Peyer's patch (tissue), 4 donors: ENCODE data around the gene CUL3. TPM values are rescaled to one million over a fixed set of nuclear protein-coding genes. Genes with fewer than 3 reads are reported as not detected.
A peak's percentile ranks its signal among the peaks of the same experiment; 100 is the strongest.
"Not testable (repeated sequence)": the region's sequence is repeated elsewhere in the genome, so short reads cannot be mapped to it uniquely, and the experiment has no call there.

Experiments used
- DNase-seq, 3 donors: peaks; one replicate each; pipeline ENCODE4 v3.0.0-alpha.2; 2017 to 2019
- H3K27ac ChIP-seq, 4 donors: fragments of 200-600 bp; sonication (generic); one replicate each; pipeline ENCODE4 v1.5.1; 2016 to 2019
- H3K27me3 ChIP-seq, 2 donors: fragments of 200-600 bp; sonication (generic); one replicate each; pipeline ENCODE4 v1.5.1; 2019
- H3K36me3 ChIP-seq, 3 donors: fragments of 200-600 bp; sonication (generic); one replicate each; pipeline ENCODE4 v1.5.1; 2016 to 2019
- H3K4me1 ChIP-seq, 4 donors: fragments of 200-600 bp; sonication (generic); one replicate each; pipeline ENCODE4 v1.5.1; 2016 to 2019
- H3K4me3 ChIP-seq, 4 donors: fragments of 200-600 bp; sonication (generic); 1 replicate in 3 of 4; 2 replicates in 1 of 4; pipeline ENCODE4 v1.5.1; 2016 to 2019; ENCODE audit warnings: mild to moderate bottlenecking in 1 of 4
- H3K9me3 ChIP-seq, 4 donors: fragments of 200-600 bp; sonication (generic); one replicate each; pipeline ENCODE4 v1.5.1; 2016 to 2019; ENCODE audit warnings: mild to moderate bottlenecking in 1 of 4
- CTCF ChIP-seq, 6 experiments: fragments of 450-650 bp in 4 of 6; fragments of 200-600 bp in 2 of 6; sonication (generic) in 1 of 6; IDR thresholded peaks; one replicate each; pipeline ENCODE4 v1.5.1; 2017 to 2019; ENCODE audit warnings: antibody characterized with exemption in 6 of 6, mild to moderate bottlenecking in 3 of 6, moderate library complexity in 1 of 6
- POLR2A ChIP-seq, 2 donors: fragments of 450-650 bp; IDR thresholded peaks; one replicate each; pipeline ENCODE4 v1.5.1; 2017; ENCODE audit warnings: antibody characterized with exemption in 2 of 2, mild to moderate bottlenecking in 2 of 2, moderate library complexity in 2 of 2
- total RNA-seq, 4 donors: library from RNA; depleted of rRNA; stranded (reverse); fragments of >200 nt; gene quantifications; one replicate each; pipeline ENCODE4 v1.1.0, GENCODE V29; 2016

Gene CUL3
- total RNA-seq, 4 donors from 2014 or later = 40.5 to 96.6 (median 77.1) TPM

- Histone ChIP-seq H3K36me3 (no peaks in the 10 kb centered on the region), H3K4me3 (peak overlapping the region; percentile 79 to 96 (median 84)), H3K27ac (peak overlapping the region; percentile 92 to 99 (median 93)), H3K9me3 (no peaks in the 10 kb centered on the region), H3K27me3 (no peaks in the 10 kb centered on the region), H3K4me1 (peaks cover 0 to 40% (median 2%) of the 10 kb centered on the region in 4 donors)
- peak; percentile 59 to 79 (median 75) for DNase-seq
- no peak for TF ChIP-seq CTCF (IDR thresholded peaks at IDR 0.05)
- no peak for TF ChIP-seq POLR2A (IDR thresholded peaks at IDR 0.05)
Observed at GRCh38 chr2:224584785-224585210, 365 bp downstream of the CUL3 start.

- Histone ChIP-seq H3K27me3 (no peaks in the 10 kb centered on the region), H3K36me3 (no peaks in the 10 kb centered on the region), H3K4me3 (peak overlapping the region; percentile 79 to 96 (median 84)), H3K27ac (peak overlapping the region; percentile 92 to 99 (median 93)), H3K4me1 (peaks cover 0 to 46% (median 4%) of the 10 kb centered on the region in 4 donors), H3K9me3 (no peaks in the 10 kb centered on the region)
- DNase-seq = peak; percentile 56 to 67 (median 58)
- TF ChIP-seq POLR2A (IDR thresholded peaks at IDR 0.05) = peak in 1 of 2 donors; percentile 13
- no peak for TF ChIP-seq CTCF (IDR thresholded peaks at IDR 0.05)
Observed at GRCh38 chr2:224584111-224584784, 915 bp downstream of the CUL3 start.

GRCh38 chr2:224583033-224583432, 2.1 kb downstream of the CUL3 start:
- Histone ChIP-seq H3K4me3 (peak overlapping the region in 3 of 4 donors; percentile 79 to 96 (median 87)), H3K4me1 (peaks cover 0 to 46% (median 6%) of the 10 kb centered on the region in 4 donors)
- not testable (repeated sequence) for DNase-seq

GRCh38 chr2:224580248-224580647, 4.9 kb downstream of the CUL3 start:
- no peaks in the 10 kb centered on the region for H3K27me3 ChIP-seq
- TF ChIP-seq CTCF (IDR thresholded peaks at IDR 0.05) (no peak), POLR2A (IDR thresholded peaks at IDR 0.05) (no peak)
- peaks cover 0 to 61% (median 13%) of the 10 kb centered on the region in 4 donors for H3K4me1 ChIP-seq
- no peaks in the 10 kb centered on the region for H3K9me3 ChIP-seq
- no peak for DNase-seq
- no peaks in the 10 kb centered on the region for H3K36me3 ChIP-seq
- H3K27ac ChIP-seq = no peak overlapping the region
- no peak overlapping the region for H3K4me3 ChIP-seq

More at GRCh38 chr2:224583033-224583432, 2.1 kb downstream of the CUL3 start:
- not testable (repeated sequence) for H3K9me3 ChIP-seq, H3K27me3 ChIP-seq, H3K36me3 ChIP-seq, H3K27ac ChIP-seq

GRCh38 chr2:224579411-224579810, 5.8 kb downstream of the CUL3 start:
- Histone ChIP-seq H3K27ac (no peak overlapping the region), H3K36me3 (no peaks in the 10 kb centered on the region), H3K27me3 (no peaks in the 10 kb centered on the region), H3K9me3 (no peaks in the 10 kb centered on the region), H3K4me1 (peaks cover 0 to 70% (median 17%) of the 10 kb centered on the region in 4 donors), H3K4me3 (no peak overlapping the region)
- no peak for DNase-seq
- TF ChIP-seq POLR2A (IDR thresholded peaks at IDR 0.05) = no peak
- TF ChIP-seq CTCF (IDR thresholded peaks at IDR 0.05) = no peak

- H3K27ac ChIP-seq = no peak overlapping the region
- no peak for DNase-seq
Observed at GRCh38 chr2:224577541-224577940, 7.6 kb downstream of the CUL3 start.

More at GRCh38 chr2:224577541-224577940, 7.6 kb downstream of the CUL3 start:
- TF ChIP-seq CTCF (IDR thresholded peaks at IDR 0.05) (no peak), POLR2A (IDR thresholded peaks at IDR 0.05) (no peak)
- Histone ChIP-seq H3K4me1 (peaks cover 0 to 66% (median 19%) of the 10 kb centered on the region in 4 donors), H3K4me3 (no peak overlapping the region), H3K9me3 (no peaks in the 10 kb centered on the region), H3K36me3 (no peaks in the 10 kb centered on the region), H3K27me3 (no peaks in the 10 kb centered on the region)
